Measurements from ENCODE around the gene KRT5. TPM values are rescaled to one million over a fixed set of nuclear protein-coding genes. Genes with fewer than 3 reads are reported as not detected.

The KRT5 gene
- total RNA-seq, 1 donor, result not detected

GRCh38 chr12:52473768-52474167, 46.4 kb downstream of the KRT5 start, which contains the start of gene KRT6C:
TSS of gene KRT6C (minus strand) at chr12:52473805. CDS start at chr12:52473737, 68 bp downstream.
- TF ChIP-seq CTCF (IDR thresholded peaks at IDR 0.05; ENCODE audit: insufficient read depth, low read length), result no peak
- no peak for DNase-seq (ENCODE audit: low read depth)
- H3K4me3 ChIP-seq (ENCODE audit: low read depth, low read length), result no peak within 1 kb of the TSS

GRCh38 chr12:52469853-52470252, 50.3 kb downstream of the KRT5 start:
- no peak for TF ChIP-seq CTCF (IDR thresholded peaks at IDR 0.05; ENCODE audit: insufficient read depth, low read length)
- H3K4me3 ChIP-seq (ENCODE audit: low read depth, low read length), result no peak overlapping the region
- no peak for DNase-seq (ENCODE audit: low read depth)

GRCh38 chr12:52464897-52465296, 55.3 kb downstream of the KRT5 start:
- DNase-seq (ENCODE audit: low read depth), result no peak
- no peak for TF ChIP-seq CTCF (IDR thresholded peaks at IDR 0.05; ENCODE audit: insufficient read depth, low read length)
- no peak overlapping the region for H3K4me3 ChIP-seq (ENCODE audit: low read depth, low read length)

Other genes starting within 250 kb of the KRT5 start
- not detected in 2 replicates for gene KRT86, start 245.7 kb downstream of the KRT5 start, total RNA-seq (ENCODE audit: low replicate concordance)
- gene KRT81, start 228.9 kb downstream of the KRT5 start, total RNA-seq (ENCODE audit: low replicate concordance), result not detected in 2 replicates
- gene KRT83, start 199.0 kb downstream of the KRT5 start, total RNA-seq (ENCODE audit: low replicate concordance), result not detected in 2 replicates
- gene KRT85, start 152.9 kb downstream of the KRT5 start, total RNA-seq (ENCODE audit: low replicate concordance), result not detected in 2 replicates
- not detected in 2 replicates for gene KRT84, start 134.7 kb downstream of the KRT5 start, total RNA-seq (ENCODE audit: low replicate concordance)
- not detected in 2 replicates for gene KRT82, start 114.1 kb downstream of the KRT5 start, total RNA-seq (ENCODE audit: low replicate concordance)
- gene KRT75, start 86.0 kb downstream of the KRT5 start, total RNA-seq (ENCODE audit: low replicate concordance), result not detected in 2 replicates
- not detected in 2 replicates for gene KRT6B, start 68.2 kb downstream of the KRT5 start, total RNA-seq (ENCODE audit: low replicate concordance)
- not detected in 2 replicates for gene KRT6C, start 46.6 kb downstream of the KRT5 start, total RNA-seq (ENCODE audit: low replicate concordance)
- not detected in 2 replicates for gene KRT6A, start 27.1 kb downstream of the KRT5 start, total RNA-seq (ENCODE audit: low replicate concordance)
- gene KRT71, start 32.8 kb upstream of the KRT5 start, total RNA-seq (ENCODE audit: low replicate concordance), result not detected in 2 replicates
- gene KRT74, start 53.4 kb upstream of the KRT5 start, total RNA-seq (ENCODE audit: low replicate concordance), result not detected in 2 replicates
- not detected in 2 replicates for gene KRT72, start 81.1 kb upstream of the KRT5 start, total RNA-seq (ENCODE audit: low replicate concordance)
- not detected in 2 replicates for gene KRT73, start 98.2 kb upstream of the KRT5 start, total RNA-seq (ENCODE audit: low replicate concordance)
- not detected in 2 replicates for gene KRT2, start 131.8 kb upstream of the KRT5 start, total RNA-seq (ENCODE audit: low replicate concordance)
- gene KRT1, start 160.0 kb upstream of the KRT5 start, total RNA-seq (ENCODE audit: low replicate concordance), result not detected in 2 replicates
- not detected in 2 replicates for gene KRT77, start 183.1 kb upstream of the KRT5 start, total RNA-seq (ENCODE audit: low replicate concordance)

Measured in fibroblast of the aortic adventitia (primary cell).